GM23248 (cell line): Measurements from ENCODE around the gene SPATA46.

Experiments used
- EZH2 ChIP-seq: fragments of 200-600 bp; sonication (generic); IDR thresholded peaks from 2 replicates; pipeline ENCODE4 v1.6.1; 2018; ENCODE audit warnings: antibody characterized with exemption, mild to moderate bottlenecking; ENCODE audit not compliant: insufficient read depth, poor library complexity, severe bottlenecking
- EZH2phosphoT487 ChIP-seq: fragments of 200-600 bp; sonication (generic); IDR thresholded peaks from 2 replicates; pipeline ENCODE4 v1.6.1; 2018; ENCODE audit warnings: antibody characterized with exemption, moderate library complexity, mild to moderate bottlenecking, low read depth; ENCODE audit not compliant: insufficient read depth

- TF ChIP-seq EZH2phosphoT487, result no peak
- TF ChIP-seq EZH2, result no peak
Measured at GRCh38 chr1:162417650-162418049, 41.0 kb upstream of the SPATA46 start.
